Stomach (tissue), 9 donors: ENCODE data around the gene FBXO38. TPM values are rescaled to one million over a fixed set of nuclear protein-coding genes. Genes with fewer than 3 reads are reported as not detected.

Source experiments
- DNase-seq, 2 donors: peaks; one replicate each; pipeline versions ENCODE4 v3.0.0 to v3.0.0-alpha.2; 2013 to 2019
- H3K27ac ChIP-seq, 5 donors: fragments of 200-600 bp in 4 of 5; sonication (generic) in 4 of 5; one replicate each; pipeline ENCODE4 v1.5.1; 2013 to 2019; ENCODE audit warnings: mild to moderate bottlenecking in 1 of 5, moderate library complexity in 1 of 5
- H3K27me3 ChIP-seq, 3 donors: fragments of 200-600 bp; sonication (generic); one replicate each; pipeline ENCODE4 v1.5.1; 2017 to 2019; ENCODE audit warnings: mixed run types in 1 of 3
- H3K36me3 ChIP-seq, 4 donors: fragments of 200-600 bp; sonication (generic); 1 replicate in 3 of 4; 2 replicates in 1 of 4; pipeline ENCODE4 v1.5.1; 2016 to 2019
- H3K4me1 ChIP-seq, 4 donors: fragments of 200-600 bp; sonication (generic); one replicate each; pipeline ENCODE4 v1.5.1; 2016 to 2019
- H3K4me3 ChIP-seq, 4 donors: fragments of 200-600 bp; sonication (generic) in 3 of 4; one replicate each; pipeline ENCODE4 v1.5.1; 2016 to 2019; ENCODE audit warnings: mild to moderate bottlenecking in 1 of 4
- H3K9me3 ChIP-seq, 4 donors: fragments of 200-600 bp; sonication (generic); one replicate each; pipeline ENCODE4 v1.5.1; 2016 to 2019
- CTCF ChIP-seq, 7 experiments: fragments of 450-650 bp in 4 of 7; fragments of 200-600 bp in 3 of 7; sonication (generic) in 3 of 7; IDR thresholded peaks; one replicate each; pipeline ENCODE4 v1.5.1; 2016 to 2019; ENCODE audit warnings: antibody characterized with exemption in 7 of 7, control low read depth in 2 of 7, mild to moderate bottlenecking in 1 of 7
- EP300 ChIP-seq: sonication (generic); formaldehyde crosslinking; IDR thresholded peaks from one replicate; pipeline ENCODE4 v1.6.1; 2017; ENCODE audit warnings: antibody characterized with exemption
- POLR2A ChIP-seq, 4 donors: fragments of 450-650 bp; IDR thresholded peaks; one replicate each; pipeline ENCODE4 v1.6.1; 2016; ENCODE audit warnings: antibody characterized with exemption in 4 of 4, control low read depth in 2 of 4, mild to moderate bottlenecking in 1 of 4, moderate library complexity in 1 of 4
- POLR2AphosphoS5 ChIP-seq, 3 donors: sonication (generic); formaldehyde crosslinking; IDR thresholded peaks; one replicate each; pipeline ENCODE4 v1.6.1; 2016; ENCODE audit warnings: antibody characterized with exemption in 3 of 3
- WGBS, 5 donors: extraction: QIAGEN DNeasy Blood & Tissue Kit in 3 of 5; methylation state at CpG; one replicate each; pipeline versions ENCODE4 v1.1.5 to v1.1.7; 2013 to 2018; 5-methylcytosine and 5-hydroxymethylcytosine counted together
- intact Hi-C: fragments of 100-400 bp; cut with DNase I; formaldehyde crosslinking; loops from one replicate; pipeline ENCODE4 v1.15.1; 2023; ENCODE audit warnings: low total_unique reads
- polyA plus RNA-seq, 3 donors: library from polyadenylated mRNA; stranded (reverse); fragments of 200-250 nt; gene quantifications; one replicate each; pipeline ENCODE4 v1.2.3, GENCODE V29; 2013
- total RNA-seq, 5 donors: library from RNA; depleted of rRNA; stranded (reverse); fragments of >200 nt; gene quantifications; one replicate each; pipeline versions ENCODE4 v1.1.0 to v1.2.3, GENCODE V29; 2014 to 2016
- donor health status: healthy with polysubstance abuse.
- donor health status: Bipolar disorder and iron deficiency.
- donor health status: healthy.

FBXO38 gene
- total and polyA plus RNA-seq, 8 donors: 10.7 to 119 (median 16.6) TPM

DNA sequence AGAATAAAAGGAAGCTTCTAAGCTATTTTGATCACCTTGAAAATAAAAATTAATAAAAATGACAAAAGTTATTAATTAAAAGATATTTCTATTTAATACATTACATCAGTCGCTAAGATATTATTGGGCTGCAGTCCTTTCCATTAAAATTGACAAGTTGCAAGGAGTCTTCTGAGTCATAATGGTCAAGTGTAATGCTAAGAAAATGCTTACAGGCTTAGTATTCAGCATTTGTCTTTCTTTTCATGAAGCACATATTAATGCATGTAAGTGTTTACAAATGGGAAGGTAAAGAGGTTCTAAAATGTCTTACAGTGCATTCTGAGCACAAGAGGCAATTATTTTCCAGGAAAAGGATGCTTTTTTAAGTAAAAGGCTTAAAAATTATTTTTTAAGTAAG is 31.1 kb upstream of the FBXO38 start:
- 46 to 93% (median 88%) methylated on average over 1 of the region's 1 CpG for WGBS, 5 donors
- DNase-seq: no peak
- H3K4me3 ChIP-seq: no peak overlapping the region
- H3K27ac ChIP-seq: no peak overlapping the region
- no peaks in the 10 kb centered on the region for H3K4me1 ChIP-seq
- TF ChIP-seq POLR2A (IDR thresholded peaks at IDR 0.05): no peak
- no peak for TF ChIP-seq CTCF (IDR thresholded peaks at IDR 0.05)
- TF ChIP-seq POLR2AphosphoS5 (IDR thresholded peaks at IDR 0.05): no peak
- TF ChIP-seq EP300: no peak
- peaks cover 0 to 7% (median 0%) of the 10 kb centered on the region in 4 donors for H3K36me3 ChIP-seq
- no peaks in the 10 kb centered on the region for H3K27me3 ChIP-seq
- peaks cover 0 to 4% (median 0%) of the 10 kb centered on the region in 4 donors for H3K9me3 ChIP-seq
- intact Hi-C loops: no loop called here

DNA sequence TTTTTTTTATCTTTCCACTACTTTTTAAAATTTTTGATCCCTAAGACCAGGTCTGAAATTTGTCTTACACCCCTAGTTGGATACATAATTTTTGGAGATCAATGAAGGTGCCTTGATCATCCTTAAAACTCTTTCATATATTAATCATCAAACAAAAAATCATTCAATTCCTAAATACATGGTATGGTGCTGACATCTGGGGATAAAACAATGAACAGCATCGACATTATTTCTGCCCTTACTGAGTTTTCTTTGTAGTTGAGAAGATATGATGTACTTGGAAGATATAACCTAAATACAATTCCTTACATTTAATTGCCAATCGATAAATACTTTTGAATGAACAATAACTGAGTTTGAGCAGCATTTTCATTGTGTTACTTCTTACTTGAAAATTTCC is 30.1 kb upstream of the FBXO38 start:
- no peak for TF ChIP-seq EP300
- no peak for TF ChIP-seq CTCF (IDR thresholded peaks at IDR 0.05)
- TF ChIP-seq POLR2AphosphoS5 (IDR thresholded peaks at IDR 0.05): no peak
- TF ChIP-seq POLR2A (IDR thresholded peaks at IDR 0.05): no peak
- H3K27me3 ChIP-seq: no peaks in the 10 kb centered on the region

GRCh38 chr5:148364343-148364742 is 19.4 kb upstream of the FBXO38 start:
- intact Hi-C loops: no loop called here

More for the DNA sequence above, 30.1 kb upstream of the FBXO38 start:
- no peak for DNase-seq
- H3K4me1 ChIP-seq: no peaks in the 10 kb centered on the region
- H3K27ac ChIP-seq: no peak overlapping the region
- H3K4me3 ChIP-seq: no peak overlapping the region
- peaks cover 0 to 7% (median 0%) of the 10 kb centered on the region in 4 donors for H3K36me3 ChIP-seq
- 86 to 93% (median 90%) methylated on average over 2 of the region's 2 CpGs for WGBS, 5 donors
- intact Hi-C loops: no loop called here
- peaks cover 0 to 4% (median 0%) of the 10 kb centered on the region in 4 donors for H3K9me3 ChIP-seq

GRCh38 chr5:148368299-148368698 is 15.5 kb upstream of the FBXO38 start:
- intact Hi-C loops: no loop called here
- Histone ChIP-seq H3K9me3 (peaks cover 0 to 8% (median 2%) of the 10 kb centered on the region in 4 donors), H3K36me3 (no peaks in the 10 kb centered on the region), H3K27me3 (no peaks in the 10 kb centered on the region), H3K27ac (no peak overlapping the region), H3K4me1 (peaks cover 0 to 8% (median 0%) of the 10 kb centered on the region in 4 donors), H3K4me3 (no peak overlapping the region)
- TF ChIP-seq POLR2A (IDR thresholded peaks at IDR 0.05) (no peak), POLR2AphosphoS5 (IDR thresholded peaks at IDR 0.05) (no peak)
- no peak for DNase-seq

More at GRCh38 chr5:148364343-148364742, 19.4 kb upstream of the FBXO38 start:
- Histone ChIP-seq H3K27me3 (no peaks in the 10 kb centered on the region), H3K4me1 (no peaks in the 10 kb centered on the region), H3K9me3 (peaks cover 0 to 8% (median 2%) of the 10 kb centered on the region in 4 donors), H3K4me3 (no peak overlapping the region), H3K36me3 (no peaks in the 10 kb centered on the region), H3K27ac (no peak overlapping the region)
- no peak for DNase-seq
- TF ChIP-seq EP300 (no peak), POLR2AphosphoS5 (IDR thresholded peaks at IDR 0.05) (no peak), POLR2A (IDR thresholded peaks at IDR 0.05) (no peak), CTCF (IDR thresholded peaks at IDR 0.05) (no peak)

GRCh38 chr5:148372166-148372725 is 11.5 kb upstream of the FBXO38 start:
- Histone ChIP-seq H3K27me3 (no peaks in the 10 kb centered on the region), H3K4me1 (peaks cover 0 to 25% (median 0%) of the 10 kb centered on the region in 4 donors), H3K36me3 (peaks cover 0 to 4% (median 0%) of the 10 kb centered on the region in 4 donors), H3K4me3 (no peak overlapping the region), H3K9me3 (peaks cover 0 to 8% (median 2%) of the 10 kb centered on the region in 4 donors), H3K27ac (peak overlapping the region in 1 of 5 donors; percentile 56)
- TF ChIP-seq POLR2AphosphoS5 (IDR thresholded peaks at IDR 0.05): no peak
- no peak for TF ChIP-seq EP300
- no peak for TF ChIP-seq CTCF (IDR thresholded peaks at IDR 0.05)
- TF ChIP-seq POLR2A (IDR thresholded peaks at IDR 0.05): no peak
- intact Hi-C loops: loop anchor here (10.0 kb wide), 1 partner anchor 197 kb away; no protein-coding TSS in a partner anchor
- DNase-seq: no peak
- WGBS, 5 donors: 28 to 50% (median 36%) methylated on average over 2 of the region's 2 CpGs
